ENCODE data around the gene STAT1. TPM values are rescaled to one million over a fixed set of nuclear protein-coding genes. Genes with fewer than 3 reads are reported as not detected.
"Not testable (repeated sequence)": the region's sequence is repeated elsewhere in the genome, so short reads cannot be mapped to it uniquely, and the experiment has no call there.

STAT1 gene
- total RNA-seq, 1 donor from 2014 or later: 60.7 TPM

DNA sequence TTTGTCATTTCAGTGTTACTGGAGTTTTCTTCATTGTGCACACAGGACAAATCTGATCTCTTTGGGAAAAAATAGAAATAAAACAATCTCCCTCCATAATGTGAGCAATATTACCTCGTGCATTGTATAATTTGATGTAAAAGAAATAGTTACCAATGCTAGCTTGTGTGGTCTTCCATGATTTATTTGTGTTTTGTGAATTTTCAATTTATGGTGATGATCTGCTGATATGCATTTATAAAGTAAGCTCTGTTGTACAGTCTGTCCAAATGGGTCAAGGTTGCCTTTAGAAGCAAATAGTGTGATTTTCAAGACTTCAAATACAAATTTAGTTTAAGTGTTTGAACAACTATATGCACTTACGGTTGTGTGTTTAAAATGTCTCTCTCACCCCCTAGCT is 50.9 kb downstream of the STAT1 start:
- no peak for DNase-seq (ENCODE audit: low spot score)

DNA sequence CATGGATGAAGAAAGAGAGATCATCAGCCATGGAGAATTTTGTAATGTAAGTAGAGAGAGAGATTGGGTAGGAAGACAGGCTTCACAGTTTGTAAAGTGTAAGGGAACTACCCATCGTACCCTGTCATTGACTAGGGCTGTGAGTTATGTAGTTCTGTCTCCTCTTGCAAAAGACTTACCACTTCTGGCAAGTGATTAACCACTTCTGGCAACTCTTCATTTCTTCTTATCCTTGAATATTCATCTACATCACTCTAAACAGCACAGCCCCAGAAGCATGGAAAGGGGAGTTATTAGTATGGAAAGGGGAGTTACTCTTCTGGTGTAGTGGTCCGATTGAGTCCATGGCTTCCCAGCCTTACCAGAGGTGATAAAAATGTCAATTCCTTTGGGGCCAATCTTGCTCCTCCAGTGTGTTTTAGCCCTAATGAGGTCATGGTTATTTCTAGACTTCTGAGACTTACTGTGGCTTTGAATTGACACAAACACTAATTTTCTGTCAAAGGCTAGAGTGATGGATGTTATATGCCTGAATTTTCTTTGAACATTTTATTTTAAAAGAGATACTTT is 52.0 kb downstream of the STAT1 start:
- DNase-seq (ENCODE audit: low spot score): no peak

DNA sequence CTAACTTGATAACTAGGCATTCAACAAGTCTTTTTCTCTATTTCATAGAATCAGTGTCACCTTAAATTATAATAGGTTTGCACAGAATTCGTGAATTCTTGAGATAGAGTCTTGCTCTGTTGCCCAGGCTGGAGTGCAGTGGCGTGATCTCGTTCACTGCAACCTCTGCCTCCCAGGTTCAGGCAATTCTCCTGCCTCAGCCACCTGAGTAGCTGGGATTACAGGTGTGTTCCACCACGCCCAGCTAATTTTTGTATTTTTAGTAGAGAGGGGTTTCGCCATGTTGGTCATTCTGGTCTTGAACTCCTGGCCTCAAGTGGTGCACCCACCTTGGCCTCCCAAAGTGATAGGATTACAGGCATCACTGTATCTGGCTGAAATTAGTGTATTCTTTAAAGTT is 52.9 kb downstream of the STAT1 start:
- DNase-seq (ENCODE audit: low spot score): not testable (repeated sequence)

DNA sequence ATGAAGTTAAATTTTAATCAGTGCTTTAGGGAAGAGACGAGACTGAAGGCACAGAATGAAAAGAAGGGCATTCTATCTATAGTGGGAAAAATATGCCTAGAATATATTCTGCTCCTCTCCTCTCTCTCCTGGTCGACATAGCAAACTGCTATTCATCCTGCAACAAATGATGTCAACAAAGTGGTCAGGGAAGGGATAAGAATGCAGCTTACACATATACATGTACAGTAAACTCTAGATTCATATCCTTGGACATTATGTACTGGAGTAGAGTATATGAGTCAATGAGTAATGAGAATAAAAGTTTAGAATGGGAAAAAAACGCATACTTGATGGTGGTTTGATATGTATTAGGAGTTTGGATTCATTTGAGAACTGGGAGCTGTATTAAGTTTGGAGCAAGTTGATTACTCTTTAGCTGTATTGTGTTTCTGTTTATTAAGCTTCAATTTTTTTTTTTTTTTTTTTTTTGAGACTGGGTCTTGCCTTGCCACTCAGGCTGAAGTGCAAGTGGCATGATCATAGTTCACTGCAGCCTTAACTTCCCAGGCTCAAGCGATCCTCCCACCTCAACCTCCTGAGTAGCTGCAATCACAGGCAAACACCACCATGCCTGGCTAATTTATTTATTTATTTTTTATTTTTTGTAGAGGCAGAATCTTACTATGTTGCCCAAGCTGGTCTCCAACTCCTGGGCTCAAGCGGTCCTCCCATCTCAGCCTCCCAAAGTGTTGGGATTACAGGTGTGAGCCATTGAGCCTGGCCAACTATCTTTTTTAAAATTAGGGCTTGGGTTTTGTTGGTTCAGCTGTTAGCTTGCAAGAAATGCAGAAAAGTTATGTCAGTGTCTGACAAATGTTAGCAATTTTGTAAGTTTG is 53.8 kb downstream of the STAT1 start:
- no peak for DNase-seq (ENCODE audit: low spot score)

DNA sequence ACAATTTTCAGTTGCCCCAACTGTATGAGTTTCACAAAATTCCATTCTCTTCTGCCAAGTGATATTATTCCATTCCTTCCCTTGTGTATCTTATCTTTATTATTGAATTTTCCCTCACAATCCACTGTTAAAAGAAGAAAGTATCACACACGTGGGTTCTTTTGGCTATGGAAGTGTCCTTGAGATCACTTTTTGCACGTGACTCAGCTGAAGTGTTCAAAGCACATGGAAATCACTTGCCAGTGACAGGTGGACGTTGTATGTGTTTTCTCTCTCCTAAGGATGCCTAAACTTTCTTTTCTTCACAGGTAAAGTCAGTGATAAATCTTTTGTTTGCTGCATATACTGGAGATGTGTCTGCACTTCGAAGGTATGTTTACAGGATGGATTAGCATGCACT is 60.7 kb downstream of the STAT1 start:
- no peak for DNase-seq (ENCODE audit: low spot score)

DNA sequence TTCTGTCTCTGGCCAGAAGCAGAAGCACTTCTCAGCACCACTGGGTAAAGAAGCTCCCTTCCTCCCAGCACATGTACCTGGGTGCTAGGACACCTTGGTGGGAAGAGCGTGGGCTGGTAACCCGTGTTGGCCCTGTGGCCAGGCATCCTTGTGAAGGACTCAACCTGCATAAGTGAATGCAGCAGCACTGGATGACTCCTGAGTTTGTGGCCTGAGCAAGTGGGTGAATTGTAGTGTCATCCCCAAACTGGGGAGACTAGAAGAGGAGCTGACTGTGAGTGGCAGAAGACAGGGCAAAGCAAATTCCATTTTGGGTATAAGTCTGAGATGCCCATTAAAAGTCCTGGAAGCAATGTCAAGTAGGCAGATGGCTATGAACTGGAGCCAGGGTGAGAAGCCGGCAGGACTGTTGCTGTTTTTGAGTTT is 63.4 kb downstream of the STAT1 start:
- no peak for DNase-seq (ENCODE audit: low spot score)

DNA sequence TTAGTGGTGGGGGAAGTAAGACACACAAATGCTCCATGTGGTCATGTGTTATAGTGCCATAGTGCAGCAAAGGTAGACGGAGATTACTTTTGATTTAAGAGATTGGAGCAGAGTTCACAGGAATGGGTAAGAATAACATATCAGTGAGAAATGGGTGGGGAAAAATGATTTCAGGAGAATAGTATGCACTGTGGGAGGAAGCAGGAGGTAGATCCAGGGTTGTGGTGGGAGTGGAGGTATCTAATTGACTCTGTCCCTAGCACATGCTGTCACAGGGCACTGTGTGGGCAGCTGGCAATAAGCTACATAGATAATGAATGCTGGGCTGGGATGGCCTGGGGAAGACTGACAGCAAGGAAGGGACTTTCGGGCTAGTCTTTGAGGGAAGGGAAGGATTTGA is 65.3 kb downstream of the STAT1 start:
- DNase-seq (ENCODE audit: low spot score): no peak

DNA sequence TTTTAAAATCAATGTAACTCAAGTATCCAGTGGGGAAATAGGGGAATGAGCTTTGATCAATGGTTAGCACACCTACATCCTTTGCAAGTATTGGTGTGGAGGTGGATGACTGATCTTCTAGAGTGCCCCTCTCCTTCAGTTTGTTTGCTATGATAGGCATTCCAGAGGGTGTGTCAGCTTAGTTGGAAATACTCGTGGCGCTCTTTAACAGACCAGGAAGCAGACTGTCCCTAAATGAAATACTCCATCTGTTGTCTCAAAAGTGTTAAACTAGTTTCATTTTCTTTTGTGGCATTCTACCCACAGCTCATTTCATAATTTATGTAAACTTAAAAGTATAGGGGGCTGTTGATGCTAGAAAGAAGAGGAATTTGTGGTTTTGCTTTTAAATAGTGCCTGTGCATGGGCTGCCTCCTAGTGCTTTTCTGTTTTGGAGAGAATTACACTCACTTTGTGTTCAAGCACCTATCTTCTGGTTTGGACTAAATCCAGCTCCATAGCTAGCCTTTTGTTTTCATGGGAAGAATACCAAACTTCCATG is 66.2 kb downstream of the STAT1 start:
- DNase-seq (ENCODE audit: low spot score): peak; percentile 59

DNA sequence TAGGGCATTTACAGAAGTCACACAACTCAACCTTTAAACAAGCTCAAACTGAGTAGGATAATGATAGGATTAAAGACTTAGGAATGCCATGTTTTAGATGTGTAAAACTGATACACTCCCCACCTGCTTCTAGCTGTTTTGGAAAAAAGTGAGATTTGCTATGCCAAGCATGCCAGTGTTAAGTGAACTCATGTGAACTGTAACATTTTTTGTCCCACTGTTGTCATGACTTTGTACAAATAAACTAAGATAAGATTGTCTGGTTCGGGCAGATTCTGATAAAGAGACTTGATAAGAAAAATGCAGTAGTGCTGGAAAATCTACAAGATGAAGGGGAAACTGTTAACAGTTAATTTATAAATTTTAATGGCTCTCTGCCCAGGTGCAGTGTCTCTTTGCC is 66.8 kb downstream of the STAT1 start:
- peak; percentile 78 for DNase-seq (ENCODE audit: low spot score)

DNA sequence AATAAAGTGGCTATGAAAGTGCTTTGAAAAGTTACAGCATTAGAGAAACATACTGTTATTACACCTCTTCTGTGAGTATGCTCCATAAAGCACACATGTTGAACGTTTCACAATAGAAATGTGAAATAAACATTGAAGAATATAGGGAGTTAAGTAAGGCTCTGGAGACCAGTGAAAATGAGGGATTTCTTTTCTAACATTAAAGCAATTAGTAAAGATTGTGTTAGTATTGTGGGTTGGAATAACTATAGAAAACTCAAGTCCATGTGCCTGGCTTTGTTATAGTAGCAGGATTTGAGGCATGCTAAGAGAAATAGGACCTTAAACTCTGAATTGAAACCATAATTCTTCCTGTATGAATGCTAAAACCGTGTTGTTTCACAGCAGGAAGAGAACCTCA is 70.3 kb downstream of the STAT1 start:
- DNase-seq (ENCODE audit: low spot score): no peak

DNA sequence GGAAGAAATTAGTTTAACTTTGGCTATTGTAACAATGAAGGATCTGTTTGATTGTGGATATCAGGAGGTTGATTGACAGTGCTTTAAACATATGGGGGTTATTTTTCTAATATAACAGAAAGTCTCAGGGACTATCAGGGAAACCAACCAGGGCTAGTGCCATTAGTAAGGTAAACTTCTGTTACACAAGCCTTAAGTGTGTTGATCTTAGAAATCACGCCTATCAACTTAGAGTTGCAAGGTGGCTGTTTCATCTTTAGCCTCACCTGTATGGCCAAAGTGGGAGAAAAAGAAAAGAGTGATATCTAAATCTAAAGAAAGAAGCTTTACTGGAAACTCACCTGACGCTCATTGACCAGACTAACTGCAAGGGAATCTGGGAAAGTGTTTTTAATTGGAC is 71.3 kb downstream of the STAT1 start:
- DNase-seq (ENCODE audit: low spot score): no peak

DNA sequence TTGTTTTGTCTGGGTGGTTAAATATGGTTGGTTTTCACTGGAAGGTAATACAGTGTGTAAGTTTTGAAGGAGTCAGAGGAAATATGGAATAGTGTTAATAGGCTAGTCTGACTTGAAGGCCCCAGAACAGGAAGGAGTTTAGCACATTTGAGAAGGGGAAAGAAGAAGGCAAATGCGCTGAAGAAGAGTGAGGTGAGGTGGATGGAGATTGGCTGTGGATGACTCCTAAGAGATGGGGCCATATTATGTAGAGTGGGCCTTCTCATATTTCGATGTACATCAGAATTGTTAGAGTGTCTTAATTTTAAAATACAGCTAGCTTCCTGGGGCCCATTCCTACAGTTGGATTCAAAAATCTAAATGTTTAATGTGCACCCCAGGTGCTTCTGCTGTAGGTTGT is 72.4 kb downstream of the STAT1 start:
- DNase-seq (ENCODE audit: low spot score): no peak

DNA sequence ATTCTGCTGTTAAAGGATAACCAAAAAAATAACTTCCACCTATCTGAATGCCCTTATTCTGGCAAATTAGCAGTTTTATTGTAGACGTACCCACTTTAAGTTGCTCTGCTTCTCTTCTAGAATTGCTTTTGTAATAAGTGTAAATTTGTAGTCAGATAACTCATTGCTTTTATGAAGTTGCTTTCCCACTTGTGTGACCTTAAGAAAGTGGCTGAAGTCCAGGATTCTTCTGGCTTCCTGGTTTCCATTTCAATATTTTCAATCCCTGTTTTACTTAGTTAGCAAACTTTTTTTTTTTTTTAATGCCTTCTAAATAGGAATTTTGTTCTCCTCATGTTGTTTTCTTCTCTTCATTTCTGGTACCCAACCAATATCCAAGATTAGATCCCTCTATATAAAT is 73.5 kb downstream of the STAT1 start:
- DNase-seq (ENCODE audit: low spot score): peak; percentile 20

DNA sequence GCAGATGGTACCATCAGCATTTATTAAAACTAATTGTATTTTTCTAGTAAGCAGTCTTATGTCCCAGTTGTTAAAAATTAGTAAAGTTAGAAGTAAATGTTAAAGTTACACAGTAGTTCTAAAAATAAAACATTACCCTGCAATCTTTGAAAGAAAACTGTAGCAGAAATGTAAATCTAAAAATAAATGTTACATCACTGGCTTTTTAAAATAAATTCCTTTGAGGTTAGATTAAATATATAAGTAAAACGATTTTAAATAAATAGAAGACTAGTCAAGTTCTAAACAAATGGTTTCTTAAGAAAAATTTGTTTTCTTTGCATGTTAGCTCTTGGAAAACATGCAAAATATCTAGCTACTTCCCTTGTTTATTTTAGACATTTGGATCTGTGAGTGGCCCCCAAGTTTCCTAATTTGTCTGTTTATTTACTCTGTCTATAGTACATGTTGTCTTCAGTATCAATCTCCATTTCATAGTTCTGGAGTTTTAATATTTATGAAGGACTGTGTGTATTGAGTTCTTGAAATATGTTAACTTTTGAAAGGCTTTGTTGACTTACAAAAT is 75.1 kb downstream of the STAT1 start:
- DNase-seq (ENCODE audit: low spot score): peak; percentile 19

DNA sequence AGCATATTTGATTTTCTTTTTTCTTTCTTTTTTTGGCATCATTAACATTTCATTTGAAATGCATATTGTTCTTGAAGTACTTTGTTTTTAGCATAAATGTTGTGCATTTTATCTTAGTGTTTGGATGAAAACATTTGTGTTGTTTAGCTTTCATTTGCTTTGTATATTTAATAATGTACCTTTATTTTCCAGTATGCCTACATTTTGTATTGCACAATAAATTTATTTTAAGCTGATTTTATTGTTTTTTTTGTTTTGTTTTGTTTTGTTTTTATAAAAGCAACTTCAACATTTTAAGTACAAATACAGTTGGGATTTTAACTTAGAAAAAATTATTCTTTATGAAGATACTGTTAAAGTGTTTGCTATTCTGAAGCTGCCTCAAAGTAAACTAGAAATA is 78.9 kb downstream of the STAT1 start:
- DNase-seq (ENCODE audit: low spot score): no peak

DNA sequence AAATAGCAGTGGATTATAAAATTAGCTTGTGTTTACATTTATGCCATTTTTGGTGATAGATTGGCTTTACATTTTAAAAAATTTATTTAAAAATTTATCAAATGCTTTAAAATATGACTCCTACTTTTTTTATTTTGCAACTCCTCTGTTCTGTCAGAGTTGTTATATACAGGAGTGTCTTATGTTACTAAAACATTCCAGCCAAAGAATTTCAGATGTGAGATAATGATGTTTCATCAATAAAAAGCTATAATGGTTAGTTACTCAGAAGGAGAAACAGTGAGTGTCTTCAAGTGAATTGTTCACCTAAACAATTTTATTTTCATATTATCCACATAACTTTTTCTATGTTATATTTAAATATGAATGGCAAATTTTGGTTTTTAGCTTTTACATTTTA is 80.6 kb downstream of the STAT1 start:
- DNase-seq (ENCODE audit: low spot score): no peak

DNA sequence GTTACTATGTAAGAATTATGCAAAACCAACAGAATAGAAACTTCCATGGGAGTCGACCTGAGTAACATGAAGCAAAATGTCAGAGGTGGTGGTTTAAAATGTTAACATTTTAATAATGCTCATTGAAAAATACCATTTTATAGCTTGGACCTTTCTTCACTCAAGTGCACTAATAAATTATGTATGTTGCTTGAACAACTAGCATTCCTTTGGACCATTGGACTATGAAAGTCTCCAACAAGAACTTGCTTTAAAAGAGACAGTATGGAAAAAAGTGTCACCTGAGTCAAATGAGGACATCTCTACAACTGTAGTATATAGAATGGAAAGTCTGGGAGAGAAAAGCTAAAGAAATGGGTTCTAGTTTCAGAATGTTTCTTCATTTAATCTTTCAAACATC is 81.5 kb downstream of the STAT1 start:
- DNase-seq (ENCODE audit: low spot score): no peak

DNA sequence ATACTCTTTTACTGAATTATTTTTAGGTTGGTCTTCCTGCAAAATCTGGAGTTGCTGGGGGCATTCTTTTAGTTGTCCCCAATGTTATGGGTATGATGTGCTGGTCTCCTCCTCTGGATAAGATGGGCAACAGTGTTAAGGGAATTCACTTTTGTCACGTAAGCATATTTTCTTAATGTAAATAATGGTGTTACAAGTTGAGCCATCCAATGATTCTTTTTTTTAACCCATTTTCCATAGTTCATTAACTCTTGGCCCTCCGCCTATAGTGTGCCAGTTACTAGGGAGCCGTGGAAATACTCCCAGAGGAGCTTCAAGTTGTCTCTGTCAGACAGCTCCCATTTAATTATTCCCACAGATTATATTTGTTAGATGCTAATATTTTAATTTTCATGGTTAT is 83.6 kb downstream of the STAT1 start:
- DNase-seq (ENCODE audit: low spot score): no peak

DNA sequence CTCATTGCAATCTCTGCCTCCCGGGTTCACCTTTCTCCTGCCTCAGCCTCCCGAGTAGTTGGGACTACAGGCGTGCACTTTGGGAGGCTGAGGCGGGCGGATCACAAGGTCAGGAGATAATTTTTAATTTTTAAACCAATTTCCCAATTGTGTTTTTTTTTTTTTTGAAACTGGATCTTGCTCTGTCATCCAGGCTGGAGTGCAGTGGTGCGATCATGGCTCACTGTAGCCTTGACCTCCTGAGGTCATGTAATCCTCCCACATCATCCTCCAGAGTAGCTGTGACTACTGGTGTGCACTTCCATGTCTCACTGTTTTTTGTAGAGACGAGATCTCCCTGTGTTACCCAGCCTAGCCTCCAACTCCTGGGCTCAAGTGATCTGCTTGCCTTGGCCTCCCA is 84.1 kb downstream of the STAT1 start:
- no peak for DNase-seq (ENCODE audit: low spot score)

DNA sequence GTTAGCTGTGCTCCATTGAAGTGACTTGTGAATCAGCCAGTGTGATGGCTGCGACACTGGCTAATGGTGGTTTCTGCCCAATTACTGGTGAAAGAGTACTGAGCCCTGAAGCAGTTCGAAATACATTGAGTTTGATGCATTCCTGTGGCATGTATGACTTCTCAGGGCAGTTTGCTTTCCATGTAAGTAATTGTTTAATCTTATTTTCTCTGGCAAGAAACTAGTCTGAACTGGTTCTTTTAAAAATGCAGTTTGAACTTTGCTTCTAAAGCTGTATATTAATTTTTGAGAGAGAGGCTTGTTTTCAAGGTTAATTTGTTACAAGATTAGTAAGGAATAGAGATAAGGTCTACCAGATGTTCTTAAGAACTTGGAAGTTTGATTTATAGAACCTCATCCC is 86.7 kb downstream of the STAT1 start:
- peak; percentile 74 for DNase-seq (ENCODE audit: low spot score)

DNA sequence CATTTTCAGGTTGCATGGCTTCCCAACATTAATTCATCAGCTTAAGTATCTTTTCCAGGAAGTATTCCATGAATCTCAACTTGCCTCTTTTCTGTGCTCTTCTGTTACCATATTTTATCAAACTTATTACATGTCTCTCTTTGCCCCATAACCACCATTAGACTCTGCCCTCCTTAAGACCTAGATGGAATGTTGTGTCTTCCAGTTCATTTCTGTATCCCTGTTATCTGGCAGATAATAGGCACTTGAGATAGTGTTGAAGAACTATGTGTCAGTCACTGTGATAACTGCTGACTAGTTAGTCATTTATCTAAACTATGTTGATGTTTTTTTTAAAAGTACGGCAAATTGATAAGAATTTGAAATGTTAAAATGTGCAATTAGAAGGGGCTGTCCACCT is 91.6 kb downstream of the STAT1 start:
- DNase-seq (ENCODE audit: low spot score): no peak

DNA sequence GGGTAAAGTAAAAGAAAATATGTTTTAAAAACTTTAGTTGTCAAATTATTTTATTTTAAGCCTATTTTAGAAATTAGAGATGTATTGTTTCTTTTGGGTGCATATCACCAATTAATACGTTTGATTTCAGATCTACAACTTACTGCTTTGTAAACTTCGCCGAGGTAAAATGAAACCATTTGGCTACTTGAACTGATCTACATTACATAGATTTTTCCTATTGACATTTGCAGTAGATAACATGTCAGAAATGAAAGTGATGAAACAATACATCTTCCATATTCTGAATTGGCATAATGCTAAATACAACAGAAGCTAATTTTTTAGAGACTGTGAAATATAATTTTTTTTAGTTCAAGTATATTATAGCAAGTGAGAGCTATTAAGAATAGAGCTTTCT is 93.9 kb downstream of the STAT1 start:
- no peak for DNase-seq (ENCODE audit: low spot score)
